Kidney capillary endothelial cell (primary cell): ENCODE measurements around the gene ZNF80.
"Not testable (repeated sequence)": the region's sequence is repeated elsewhere in the genome, so short reads cannot be mapped to it uniquely, and the experiment has no call there.

Source experiments
- DNase-seq: peaks from one replicate; pipeline ENCODE4 v3.0.0-alpha.2; 2018; ENCODE audit warnings: low spot score

Gene ZNF80

GRCh38 chr3:114237478-114237877 lies at the start of gene ZNF80:
ZNF80 (minus strand) TSS chr3:114237578; CDS start chr3:114237074, 504 bp downstream.
- DNase-seq = not testable (repeated sequence)

- DNase-seq = no peak
These were observed 48.9 kb upstream of the ZNF80 start for GRCh38 chr3:114286266-114286665.

DNA sequence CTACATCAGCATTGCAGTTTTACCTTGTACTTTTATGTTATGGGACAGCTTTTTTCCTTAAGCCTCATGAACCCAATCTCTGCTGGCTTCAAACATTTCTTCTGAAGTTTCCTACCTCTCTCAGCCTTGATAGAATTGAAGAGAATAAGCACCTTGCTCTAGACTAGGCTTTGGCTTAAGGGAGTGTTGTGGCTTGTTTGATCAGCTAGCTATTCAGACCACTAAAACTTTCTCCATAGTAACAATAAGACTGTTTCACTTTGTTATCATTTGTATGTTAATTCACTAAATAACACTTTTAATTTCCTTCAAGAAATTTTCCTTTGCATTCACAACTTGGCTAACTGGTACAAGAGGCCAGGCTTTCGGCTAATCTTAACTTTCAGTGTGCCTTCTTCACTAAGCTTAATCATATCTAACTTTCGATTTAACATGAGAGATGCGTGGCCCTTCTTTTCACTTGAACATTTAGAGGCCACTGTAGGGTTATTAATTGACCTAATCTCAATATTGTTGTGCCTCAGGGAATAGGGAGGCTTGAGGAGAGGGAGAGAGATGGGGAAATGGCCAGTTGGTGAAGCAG lies 48.4 kb upstream of the ZNF80 start:
- no peak for DNase-seq

DNA sequence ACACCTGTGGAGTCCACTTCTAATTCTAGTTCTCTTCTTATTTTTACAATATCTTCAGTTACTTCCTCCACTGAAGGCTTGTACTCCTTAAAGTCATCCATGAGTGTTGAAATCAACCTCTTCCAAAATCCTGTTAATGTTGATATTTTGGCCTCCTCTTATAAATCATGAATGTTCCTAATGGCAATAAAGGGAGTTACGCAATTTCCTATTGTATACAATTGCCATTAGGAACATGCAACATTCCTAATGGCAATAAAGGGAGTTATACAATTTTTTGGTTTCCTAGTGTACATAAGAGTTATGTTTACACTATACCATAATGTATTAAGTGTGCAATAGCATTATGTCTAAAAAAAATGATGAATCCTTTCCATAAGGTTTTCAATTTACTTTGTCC lies 47.3 kb upstream of the ZNF80 start:
- DNase-seq = no peak

- not testable (repeated sequence) for DNase-seq
These were observed 39.5 kb upstream of the ZNF80 start for GRCh38 chr3:114276856-114277255.

DNA sequence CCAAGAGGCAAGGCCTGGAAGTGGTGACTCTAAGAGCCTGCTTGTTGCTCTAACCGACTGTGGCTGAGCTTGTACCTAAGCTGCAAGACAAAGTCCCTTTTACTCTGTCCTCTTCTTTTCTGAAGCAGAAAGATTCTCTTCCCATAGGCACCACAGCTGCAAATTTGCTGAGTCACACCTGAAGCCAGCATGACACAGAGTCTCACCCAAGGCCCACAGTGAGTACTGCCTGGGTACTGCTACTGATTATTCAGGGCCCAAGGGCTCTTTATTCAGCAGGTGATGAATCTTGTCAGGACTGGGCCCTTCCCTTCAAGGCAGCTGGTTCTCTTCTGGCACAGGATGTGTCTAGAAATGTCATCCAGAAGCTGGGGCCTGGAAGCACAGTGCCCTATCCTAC lies 37.6 kb upstream of the ZNF80 start:
- DNase-seq = no peak

- no peak for DNase-seq
These were observed 34.9 kb upstream of the ZNF80 start for GRCh38 chr3:114272271-114272670.

DNA sequence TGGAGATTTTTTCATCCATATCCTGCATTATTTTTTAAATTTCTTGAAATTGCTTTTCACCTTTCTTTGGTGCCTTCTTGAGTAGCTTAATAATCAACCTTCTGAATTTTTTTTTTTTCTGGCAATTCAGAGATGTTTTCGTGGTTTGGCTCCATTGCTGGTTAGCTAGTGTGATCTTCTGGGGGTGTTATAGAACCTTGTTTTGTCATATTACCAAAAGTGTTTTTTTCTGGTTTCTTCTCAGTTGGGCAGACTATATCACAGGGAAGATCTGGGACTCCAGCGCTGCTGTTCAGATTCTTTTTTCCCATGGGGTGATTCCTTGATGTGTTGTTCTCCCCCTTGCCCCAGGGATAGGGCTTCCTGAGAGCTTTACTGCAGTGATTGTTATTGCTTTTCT lies 32.6 kb upstream of the ZNF80 start:
- DNase-seq = no peak

GRCh38 chr3:114260152-114260551 lies 22.8 kb upstream of the ZNF80 start:
- no peak for DNase-seq

DNA sequence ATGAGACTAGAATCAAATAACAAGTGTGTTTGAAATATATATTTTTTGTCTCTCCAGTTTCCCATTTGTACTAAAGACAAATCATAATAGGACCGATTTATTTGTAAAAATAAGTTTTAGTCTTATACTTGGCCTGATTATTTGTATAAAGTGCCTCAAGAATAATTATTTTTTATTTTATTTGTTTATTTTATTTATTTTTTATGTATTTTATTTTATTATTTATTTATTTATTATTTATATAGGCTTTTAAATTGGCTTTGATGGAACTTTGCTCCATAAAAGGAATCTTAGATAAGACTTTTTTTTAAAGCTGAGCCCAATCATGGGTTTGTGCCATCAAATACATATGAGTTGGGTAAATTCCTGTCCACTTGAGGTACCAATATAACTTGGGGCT lies 22.2 kb upstream of the ZNF80 start:
- no peak for DNase-seq

DNA sequence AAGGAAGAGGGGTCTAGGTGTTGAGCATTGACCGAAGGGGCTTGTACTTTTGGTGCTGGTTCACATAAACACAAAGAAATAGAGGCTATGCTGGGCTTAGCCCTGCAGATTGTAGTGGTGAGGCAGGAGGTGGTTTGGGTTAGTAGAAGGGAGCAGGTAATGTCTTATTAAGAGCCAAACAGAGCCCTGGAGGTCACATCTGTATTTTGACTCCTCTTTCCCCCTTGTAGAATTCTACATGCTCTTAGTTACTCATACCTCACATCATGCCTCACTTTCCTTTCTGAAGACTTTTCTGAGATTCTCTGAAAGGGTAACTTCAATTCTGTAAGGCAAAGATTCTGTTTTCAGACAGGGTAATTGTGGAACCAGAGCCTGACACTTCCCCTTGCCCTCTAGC lies 16.1 kb upstream of the ZNF80 start:
- no peak for DNase-seq

- DNase-seq = no peak
These were observed 15.6 kb upstream of the ZNF80 start for GRCh38 chr3:114252954-114253353.

DNA sequence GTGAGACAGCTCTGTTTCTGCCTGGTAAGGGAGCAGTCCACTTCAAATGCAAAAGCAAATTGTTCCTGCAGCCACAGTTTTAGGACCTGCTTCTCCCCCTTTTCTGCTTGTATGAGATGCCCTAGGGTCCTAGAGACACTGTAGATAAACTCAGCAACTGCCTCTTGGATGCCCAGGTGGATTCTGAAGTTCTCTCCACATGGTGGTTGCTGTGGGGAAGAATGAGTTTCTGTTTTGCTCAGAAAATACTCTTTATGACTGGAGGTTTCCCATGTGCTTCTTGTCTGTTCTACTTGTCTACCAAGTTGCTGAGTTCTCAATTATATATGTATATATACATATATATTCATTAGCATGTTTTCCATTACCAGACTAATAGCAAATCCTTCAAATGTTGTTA lies 5.6 kb upstream of the ZNF80 start:
- DNase-seq = no peak

DNA sequence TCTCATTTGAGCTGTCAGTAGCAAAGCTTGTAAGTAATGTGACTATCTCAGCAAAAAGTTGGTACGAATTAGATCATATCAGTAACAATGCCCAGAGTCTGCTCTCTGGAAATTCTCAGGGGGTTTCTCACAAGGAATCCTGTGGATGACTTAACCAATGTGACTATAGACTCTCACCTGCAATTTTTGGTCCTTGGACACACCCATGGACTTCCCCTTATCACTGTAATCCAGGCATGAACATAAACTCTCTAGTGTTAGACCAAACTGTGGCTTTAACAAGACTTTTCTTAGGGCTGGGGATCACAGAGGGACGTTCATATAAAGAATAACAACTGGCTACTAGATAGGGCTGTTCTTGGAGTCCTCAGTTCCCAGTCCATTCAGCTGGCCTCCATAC lies 3.9 kb upstream of the ZNF80 start:
- DNase-seq = no peak

GRCh38 chr3:114238146-114238785 lies 888 bp upstream of the ZNF80 start:
- DNase-seq = not testable (repeated sequence)

DNA sequence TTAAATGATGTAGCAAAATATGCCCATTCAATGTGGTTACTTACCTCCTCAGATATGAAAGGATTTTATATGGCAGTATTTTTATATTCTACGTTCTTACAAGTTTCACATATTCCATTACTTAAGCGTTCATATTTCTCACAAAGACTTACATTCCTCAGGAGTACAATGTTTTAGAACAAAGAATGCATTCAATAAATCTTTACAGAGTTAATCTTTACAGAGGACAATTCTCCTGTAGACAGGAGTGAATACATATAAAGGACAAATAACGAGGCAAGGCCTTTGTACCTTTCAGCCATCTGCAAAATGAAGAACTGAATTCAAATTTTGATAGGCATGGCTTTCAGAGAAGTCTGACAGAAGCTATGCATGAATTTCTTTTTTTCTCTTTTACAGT lies 1.9 kb downstream of the ZNF80 start:
- no peak for DNase-seq

DNA sequence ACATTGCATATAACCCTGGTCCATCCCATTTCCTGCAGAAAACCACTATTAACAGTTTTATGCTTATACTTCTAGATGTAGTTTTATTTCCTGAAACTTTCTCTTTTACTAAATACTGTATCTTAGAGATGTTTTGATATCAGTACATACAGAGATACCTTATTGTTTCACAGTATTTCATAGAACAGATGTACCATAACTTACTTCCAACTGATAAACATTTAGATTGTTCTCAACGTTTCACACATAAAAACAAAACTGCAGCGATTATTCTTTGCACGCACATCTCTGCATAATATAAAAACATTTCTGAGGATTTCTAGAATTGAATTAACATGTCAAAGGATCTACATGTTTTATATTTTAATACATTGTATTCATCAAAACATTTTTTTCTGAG lies 2.6 kb downstream of the ZNF80 start:
- DNase-seq = no peak

DNA sequence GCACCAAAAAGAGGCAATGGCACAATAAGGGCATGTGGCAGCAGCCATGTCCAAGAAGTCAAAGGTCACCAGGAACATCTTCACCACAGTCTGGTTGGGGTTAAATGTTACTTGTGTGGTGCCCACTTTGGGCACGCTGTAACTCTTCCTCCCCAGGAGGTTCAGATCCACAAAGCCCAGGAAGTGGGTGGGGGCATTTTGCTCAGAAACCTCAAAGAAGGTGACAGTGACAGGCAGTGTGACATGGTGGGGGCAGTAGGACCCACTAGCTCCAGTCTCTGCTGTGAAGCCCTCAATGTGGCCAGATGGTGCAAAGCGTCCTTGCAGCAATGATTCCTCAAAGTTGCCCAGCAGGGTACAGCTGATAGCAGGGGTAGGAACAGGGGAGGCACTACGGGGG lies 5.8 kb downstream of the ZNF80 start:
- DNase-seq = no peak

GRCh38 chr3:114227076-114227475 lies 10.3 kb downstream of the ZNF80 start:
- DNase-seq = no peak

DNA sequence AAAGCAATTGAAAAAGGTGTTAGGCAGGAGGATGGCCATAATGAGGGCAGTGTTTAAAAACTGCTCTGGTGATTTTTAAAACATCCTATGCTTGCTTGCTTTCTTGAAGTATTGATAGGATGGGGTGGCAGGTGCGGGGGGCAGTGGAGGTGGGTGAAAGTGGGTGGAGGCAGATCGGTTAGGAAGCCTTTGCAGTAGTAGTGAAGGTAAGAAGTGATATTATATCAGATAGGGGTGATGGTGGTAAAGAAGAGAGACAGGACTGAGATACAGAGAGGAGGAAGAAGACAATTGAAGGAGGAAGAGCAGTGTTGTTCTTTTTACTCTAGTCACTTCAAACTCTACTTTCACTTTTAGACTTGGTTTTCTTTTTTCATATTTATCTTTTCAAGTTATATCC lies 11.1 kb downstream of the ZNF80 start:
- DNase-seq = no peak

DNA sequence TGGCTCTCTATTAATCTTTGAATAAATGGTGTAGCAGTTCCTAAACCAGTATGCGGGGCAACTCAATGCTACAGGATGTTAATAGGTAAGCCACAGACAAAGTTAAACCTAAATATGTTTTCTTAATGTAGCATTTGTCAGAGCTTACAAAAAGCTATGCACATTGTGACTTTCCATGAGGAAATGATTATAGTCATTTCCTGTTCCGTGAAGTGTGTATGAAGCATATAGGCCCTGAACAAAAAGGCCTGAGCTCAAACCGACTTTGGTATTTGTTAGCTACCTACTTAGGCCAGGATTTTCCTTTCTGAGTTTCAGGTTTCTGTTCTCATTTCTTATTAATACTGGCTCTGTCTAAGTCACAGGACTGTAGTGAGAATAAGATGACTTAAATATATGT lies 14.2 kb downstream of the ZNF80 start:
- peak; percentile 88 for DNase-seq

DNA sequence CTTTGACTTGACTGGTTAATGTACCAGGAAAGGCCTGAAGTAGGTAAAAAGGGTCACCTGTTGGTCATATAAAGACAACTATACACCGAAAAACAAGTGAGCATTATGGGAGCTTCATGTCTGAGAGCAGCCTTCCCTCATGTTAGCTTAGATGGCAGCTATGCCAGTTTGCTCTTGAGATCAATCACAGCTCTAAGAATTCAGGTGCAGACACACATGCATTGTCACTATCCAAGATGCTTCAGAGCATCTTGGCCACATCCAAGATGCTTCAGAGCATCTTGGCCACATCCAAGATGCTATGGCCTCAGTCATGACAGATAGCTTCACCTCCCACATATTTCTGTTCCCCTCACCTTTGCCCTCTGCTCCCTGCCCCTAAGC lies 15.5 kb downstream of the ZNF80 start:
- DNase-seq = no peak

GRCh38 chr3:114221165-114221880 lies 16.1 kb downstream of the ZNF80 start:
- DNase-seq = no peak

- no peak for DNase-seq
These were observed 17.6 kb downstream of the ZNF80 start for GRCh38 chr3:114219741-114220140.
